Muscle of arm (tissue), 12 donors: Measurements from ENCODE around the gene ILKAP. TPM values are rescaled to one million over a fixed set of nuclear protein-coding genes. Genes with fewer than 3 reads are reported as not detected.

Source experiments
- DNase-seq: peaks from one replicate; pipeline ENCODE4 v3.0.0-alpha.2; 2013
- polyA plus RNA-seq, 12 donors: library from polyadenylated mRNA; unstranded; fragments of 120-200 nt; gene quantifications; one replicate each; pipeline ENCODE4 v1.2.1, GENCODE V29; 2013; ENCODE audit not compliant: insufficient read length in 12 of 12

The ILKAP gene
- polyA plus RNA-seq, 12 donors = 30.9 to 62.5 (median 36.2) TPM; not detected in 1

DNA sequence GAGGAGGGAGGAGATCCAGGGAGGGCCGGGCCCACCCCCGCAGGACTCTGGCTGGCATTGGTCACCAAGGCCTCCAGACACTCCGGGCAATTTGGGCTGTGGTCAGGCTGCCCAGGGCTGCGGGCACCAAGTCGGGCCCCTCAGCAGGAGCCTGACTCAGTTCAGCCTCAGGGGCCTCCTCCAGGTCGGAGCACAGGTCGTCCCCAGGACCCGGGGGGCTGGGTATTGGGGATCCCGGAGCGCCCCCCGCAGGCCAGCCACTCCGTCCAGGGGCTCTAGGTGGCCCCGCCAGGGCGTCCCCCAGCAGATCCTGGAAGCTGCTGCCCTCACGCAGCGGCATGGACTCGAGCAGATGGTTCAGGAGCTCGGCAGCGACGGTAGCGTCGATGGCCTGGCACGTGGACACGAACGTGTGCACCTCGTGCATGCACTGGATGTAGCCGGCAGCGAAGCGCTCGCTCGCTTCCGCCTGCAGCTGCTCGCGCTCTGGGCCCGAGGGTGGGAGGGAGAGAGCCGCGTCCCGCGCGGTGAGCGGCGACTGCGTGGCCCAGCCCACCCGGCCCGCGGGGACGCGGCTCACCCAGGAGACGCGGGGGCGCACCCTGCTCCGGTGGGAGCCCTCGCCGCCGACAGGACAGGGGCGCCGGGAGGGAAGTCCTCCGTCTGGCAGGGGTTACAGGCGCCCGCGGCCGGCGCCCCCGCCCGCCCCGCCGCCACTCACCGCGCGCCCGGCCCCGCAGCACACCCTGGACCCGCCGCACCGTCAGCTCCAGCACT is 35.5 kb upstream of the ILKAP start:
- no peak for DNase-seq

- DNase-seq = no peak
These were observed 34.8 kb upstream of the ILKAP start for GRCh38 chr2:238238311-238238765.

DNA sequence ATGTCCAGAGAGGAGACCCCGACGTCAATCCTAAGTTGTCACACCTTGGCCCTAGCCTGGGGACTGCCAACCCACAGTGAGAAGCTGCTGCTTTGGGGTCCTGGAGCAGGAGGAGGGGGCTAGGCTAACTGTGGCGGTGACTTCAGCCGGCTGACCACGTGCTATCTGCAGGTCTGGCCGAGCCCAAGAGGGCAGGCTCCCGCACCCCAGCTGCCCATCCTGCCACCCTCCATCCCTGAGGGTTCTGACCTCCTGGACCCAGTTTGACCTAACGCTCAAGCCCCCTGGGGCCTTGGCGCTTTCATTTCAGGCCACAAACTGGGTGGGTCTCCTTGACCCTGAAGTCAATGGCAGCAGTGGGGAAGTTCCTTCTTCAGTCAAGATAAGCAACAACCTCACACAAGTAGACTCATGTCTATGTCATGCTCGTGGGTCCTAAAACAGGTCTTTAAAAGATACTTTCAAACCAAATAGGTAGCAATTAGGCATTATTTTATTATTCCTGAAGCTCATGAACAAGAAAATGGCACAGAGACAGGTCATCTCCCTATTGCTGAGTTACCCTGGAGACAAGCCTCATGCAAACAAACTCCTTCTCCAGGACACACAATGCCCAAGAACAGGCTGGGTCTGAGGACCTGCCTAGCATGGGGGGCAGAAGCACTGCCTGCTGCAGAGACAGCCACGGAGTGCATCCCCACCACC is 34.1 kb upstream of the ILKAP start:
- no peak for DNase-seq

- no peak for DNase-seq
These were observed 33.1 kb upstream of the ILKAP start for GRCh38 chr2:238236571-238236970.

DNA sequence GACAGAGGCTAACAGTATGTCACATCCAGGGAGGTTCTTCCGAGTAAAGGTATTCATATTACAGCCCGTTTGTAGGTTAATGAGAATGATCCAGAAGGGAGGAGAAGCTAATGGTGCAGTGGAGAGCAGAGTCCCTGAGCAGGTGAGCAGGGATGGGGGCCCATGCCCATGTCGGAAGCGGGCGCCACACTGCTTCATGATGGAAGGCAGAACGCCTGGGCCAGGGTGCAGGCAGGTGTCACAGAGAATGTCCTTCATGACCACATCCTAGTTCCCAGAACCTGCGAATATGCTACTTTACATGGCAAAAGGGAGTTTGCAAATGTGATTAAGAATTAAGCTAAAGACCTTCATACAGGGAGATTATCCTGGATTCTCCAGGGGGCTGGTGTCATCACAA is 32.4 kb upstream of the ILKAP start:
- DNase-seq = no peak

GRCh38 chr2:238235331-238235732 is 31.8 kb upstream of the ILKAP start:
- no peak for DNase-seq

GRCh38 chr2:238233625-238234024 is 30.1 kb upstream of the ILKAP start:
- DNase-seq = no peak

GRCh38 chr2:238231809-238232208 is 28.3 kb upstream of the ILKAP start:
- no peak for DNase-seq

DNA sequence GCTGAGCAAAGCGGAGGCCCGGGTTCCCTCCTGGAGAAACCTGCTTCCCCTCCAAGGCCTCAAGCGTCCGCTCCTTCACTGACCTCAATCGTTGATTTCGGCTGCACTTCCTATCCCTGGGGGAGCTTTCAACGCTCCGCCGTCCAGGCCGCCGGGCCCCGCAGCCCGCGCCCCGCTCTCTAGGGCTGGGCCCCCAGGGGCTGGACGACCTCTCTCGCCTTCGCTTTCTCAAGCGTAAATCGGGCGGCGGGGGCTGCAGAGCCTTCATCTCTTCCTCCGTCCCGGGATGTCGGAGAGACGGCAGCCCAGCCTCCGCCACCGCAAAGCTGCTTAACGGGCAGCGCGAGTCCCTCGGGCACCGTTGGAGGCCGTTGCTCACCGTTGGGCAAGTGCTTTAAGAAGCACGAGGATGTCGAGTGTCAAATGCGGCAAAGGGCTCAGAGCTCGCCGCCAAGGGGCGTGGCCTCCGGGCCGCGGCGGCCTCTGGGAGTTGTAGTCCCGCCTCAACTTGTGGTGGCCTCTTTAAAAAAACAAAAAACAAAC is 27.8 kb upstream of the ILKAP start:
- peak; percentile 69 for DNase-seq

- no peak for DNase-seq
These were observed 27.2 kb upstream of the ILKAP start for GRCh38 chr2:238230699-238231098.

DNA sequence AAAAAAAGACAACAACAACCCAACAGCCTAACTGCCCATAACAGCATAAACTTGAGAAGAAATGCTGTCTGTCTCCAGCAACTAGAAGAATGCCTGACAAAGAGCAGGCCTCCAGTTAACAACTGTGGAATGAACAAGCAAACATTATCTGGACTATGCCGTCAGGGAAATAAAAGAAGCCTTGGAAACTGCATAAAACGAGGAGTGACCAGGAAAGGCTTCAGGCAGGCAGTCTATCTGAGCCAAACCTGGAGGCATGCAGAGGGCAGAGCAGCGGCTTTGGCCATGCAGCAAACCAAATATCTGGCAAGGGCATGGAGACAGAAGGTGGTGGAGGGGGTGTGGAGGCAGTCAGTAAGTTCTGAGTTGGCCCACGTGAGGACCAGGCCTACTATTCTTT is 25.2 kb upstream of the ILKAP start:
- DNase-seq = no peak

DNA sequence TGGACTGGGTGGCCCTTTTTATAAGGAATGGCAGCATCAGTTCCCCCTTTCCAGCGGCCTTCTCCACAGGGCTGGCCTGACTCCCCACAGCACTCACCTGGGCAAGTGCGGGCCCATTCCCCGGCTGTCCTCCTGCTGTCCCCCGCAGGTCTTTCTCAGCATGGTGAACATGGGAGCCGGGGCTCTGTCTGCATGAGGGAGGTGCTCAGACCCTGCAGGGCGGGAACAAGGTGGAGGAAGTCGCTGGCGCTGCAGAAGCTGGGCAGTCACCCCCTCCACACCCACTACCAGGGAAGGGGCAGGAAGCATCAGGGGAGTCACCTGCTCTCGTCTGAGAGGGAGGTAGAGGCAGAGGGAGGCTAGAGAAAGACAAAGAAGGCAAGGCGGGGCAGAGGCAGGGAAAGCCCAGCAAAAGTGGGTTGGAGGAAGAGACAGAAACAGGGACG is 24.1 kb upstream of the ILKAP start:
- no peak for DNase-seq

- DNase-seq = no peak
These were observed 23.4 kb upstream of the ILKAP start for GRCh38 chr2:238226698-238227586.

- no peak for DNase-seq
These were observed 22.6 kb upstream of the ILKAP start for GRCh38 chr2:238225911-238226697.

GRCh38 chr2:238225121-238225520 is 21.6 kb upstream of the ILKAP start:
- DNase-seq = no peak

- no peak for DNase-seq
These were observed 21.0 kb upstream of the ILKAP start for GRCh38 chr2:238224356-238225035.

GRCh38 chr2:238220892-238221521 is 17.5 kb upstream of the ILKAP start:
- no peak for DNase-seq

GRCh38 chr2:238220274-238220891 is 16.9 kb upstream of the ILKAP start:
- DNase-seq = no peak

DNA sequence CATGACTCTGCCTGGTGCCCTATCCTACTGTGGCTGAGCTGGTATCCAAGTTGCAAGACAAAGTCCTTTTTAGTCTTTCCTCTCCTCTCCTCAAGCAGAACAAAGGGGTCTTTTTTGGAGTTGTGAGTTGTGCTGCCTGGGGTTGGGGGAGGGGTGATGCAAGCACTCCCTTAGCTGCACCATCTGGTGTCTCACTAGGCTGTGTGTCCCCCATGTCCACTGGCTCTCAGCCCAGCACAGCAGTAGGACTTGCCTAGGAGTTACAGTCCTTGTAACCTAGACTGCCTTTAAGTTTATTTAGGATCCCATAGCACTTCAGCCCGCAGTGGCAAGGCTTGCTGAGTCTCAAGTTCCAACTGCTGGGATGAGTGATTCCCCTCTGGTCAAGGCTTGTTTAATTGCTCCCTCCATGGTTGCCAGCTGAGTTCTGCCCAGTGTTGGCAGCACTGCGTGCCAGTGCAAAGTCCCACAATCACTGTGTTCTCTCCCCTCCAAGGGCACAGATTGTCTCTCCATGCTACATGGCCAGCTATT is 13.2 kb upstream of the ILKAP start:
- DNase-seq = no peak
